Measurements from ENCODE around the gene HEATR1.

GRCh38 chr1:236556606-236557005 is 47.7 kb downstream of the HEATR1 start:
- TF ChIP-seq CTCF (IDR thresholded peaks at IDR 0.05) (no peak), POLR2A (IDR thresholded peaks at IDR 0.05) (no peak)

All from adrenal gland (tissue), 5 donors.